ENCODE data around the gene FAM120C.

The FAM120C gene

DNA sequence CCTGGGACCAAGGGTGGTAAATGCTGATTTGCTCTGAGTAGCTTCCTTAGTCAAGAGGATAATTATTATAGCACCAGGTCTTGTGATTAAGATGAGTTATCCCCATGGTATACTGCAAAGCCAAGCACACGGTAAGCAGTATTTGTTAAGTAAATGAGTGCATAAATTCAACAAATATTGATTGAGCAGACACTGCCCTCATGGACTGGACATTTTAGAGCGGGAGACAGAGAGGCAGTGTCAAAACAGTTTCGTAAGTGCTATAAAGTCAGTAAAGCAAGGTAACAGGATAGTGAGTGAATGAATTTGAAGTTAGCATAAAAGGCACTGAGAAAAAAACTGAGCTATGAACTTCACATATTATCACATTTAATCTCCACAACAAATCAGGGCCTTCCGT, 152.7 kb downstream of the FAM120C start:
- no peak for DNase-seq

DNA sequence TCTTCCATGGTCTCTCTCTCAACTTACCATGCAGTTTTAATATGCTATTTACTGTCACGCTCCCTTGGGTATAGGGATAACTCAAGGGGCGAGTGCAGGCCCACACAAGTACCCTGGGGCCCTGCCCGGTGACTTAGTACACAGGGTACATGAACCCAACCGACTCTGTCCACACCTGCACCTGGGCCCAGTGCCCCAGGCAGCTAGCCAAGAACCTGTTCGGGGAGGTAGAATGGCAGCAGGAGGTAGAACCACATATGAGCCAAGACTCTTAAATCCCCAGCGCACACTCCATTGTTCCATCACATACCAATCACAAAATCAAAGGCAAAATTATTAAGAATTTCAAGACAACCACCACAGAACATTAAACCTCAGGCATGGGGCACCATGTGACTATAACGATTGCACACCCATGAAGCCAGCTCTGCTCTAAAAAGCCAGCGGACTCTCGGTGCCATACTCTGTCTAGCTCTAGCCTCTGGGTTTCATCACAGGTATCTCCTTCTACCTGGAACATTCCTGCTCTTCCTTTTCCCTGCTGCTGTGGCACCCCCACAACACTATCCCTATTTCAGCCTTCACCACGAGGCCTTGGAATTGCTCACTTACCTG, 153.4 kb downstream of the FAM120C start:
- no peak for DNase-seq

DNA sequence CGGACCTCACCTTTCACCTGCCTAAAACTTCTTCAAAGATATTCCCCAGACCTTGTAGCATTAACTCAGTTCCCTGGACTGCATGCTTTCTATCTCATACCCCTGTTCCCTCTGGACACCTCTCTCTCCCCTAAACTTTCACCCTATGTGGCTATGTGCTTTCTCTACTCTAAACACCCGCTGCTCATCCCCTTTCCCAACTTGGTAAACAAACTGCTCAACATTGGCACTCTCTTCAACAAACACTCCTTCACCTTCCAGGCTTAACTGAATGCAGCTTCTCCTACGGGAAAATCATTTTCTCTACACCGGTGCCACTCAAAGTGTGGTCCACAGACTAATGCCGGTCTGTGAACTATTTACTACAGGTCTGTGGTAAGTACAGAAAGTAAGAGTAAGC, 158.7 kb downstream of the FAM120C start:
- no peak for DNase-seq

Measured in NCI-H226 (cell line).